ENCODE data around the gene SLCO3A1.
"Not testable (repeated sequence)": the region's sequence is repeated elsewhere in the genome, so short reads cannot be mapped to it uniquely, and the experiment has no call there.

The SLCO3A1 gene

DNA sequence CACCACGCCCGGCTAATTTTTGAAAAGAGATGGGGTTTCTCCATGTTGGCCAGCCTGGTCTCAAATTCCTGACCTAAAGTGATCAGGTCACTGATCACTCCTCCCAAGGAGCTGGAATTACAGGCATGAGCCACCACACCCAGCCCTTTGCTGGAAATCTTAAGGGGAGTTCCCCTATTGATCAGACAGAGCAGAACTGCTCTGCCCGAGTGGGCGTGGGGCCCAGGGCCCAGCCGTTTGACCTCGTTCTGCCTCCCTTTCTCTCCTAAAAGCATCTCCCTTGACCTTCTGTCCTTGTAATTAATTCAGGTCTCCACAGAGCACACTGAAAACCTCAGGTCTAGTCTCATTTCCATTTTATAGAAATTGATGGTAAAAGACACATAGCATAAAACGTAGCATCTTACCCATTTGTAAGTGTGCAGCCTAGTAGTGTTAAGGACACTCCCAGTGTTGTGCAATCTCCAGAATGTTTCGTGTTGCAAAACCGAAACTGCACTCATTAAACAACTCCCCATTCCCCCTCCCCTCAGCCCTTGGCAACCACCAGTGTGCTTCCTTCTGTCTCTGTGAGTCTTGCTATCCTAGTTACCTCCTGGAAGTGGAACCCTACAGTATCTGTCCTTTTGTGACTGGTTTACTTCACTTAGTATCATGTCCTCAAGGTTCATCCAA is 89.3 kb downstream of the SLCO3A1 start:
- no peak for DNase-seq

DNA sequence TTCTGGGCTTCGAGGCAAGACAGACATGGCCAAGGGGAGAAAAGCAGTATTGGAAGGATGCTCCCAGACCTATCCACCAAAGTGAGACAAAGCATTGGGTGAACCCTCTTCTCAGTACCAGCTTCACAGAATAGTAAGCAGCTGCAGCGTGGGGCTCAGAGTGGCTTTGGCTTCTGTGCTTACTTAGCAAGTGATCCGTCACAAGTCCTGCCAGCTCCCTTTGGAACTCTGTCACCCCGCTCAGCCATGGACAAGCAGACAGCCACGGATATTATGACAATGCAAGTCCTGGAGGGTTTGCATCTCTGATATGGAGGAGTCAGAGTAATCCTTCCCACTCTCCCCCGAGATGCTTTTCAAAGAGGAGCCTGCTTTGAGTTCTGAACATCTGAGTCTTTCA is 90.8 kb downstream of the SLCO3A1 start:
- DNase-seq: no peak

DNA sequence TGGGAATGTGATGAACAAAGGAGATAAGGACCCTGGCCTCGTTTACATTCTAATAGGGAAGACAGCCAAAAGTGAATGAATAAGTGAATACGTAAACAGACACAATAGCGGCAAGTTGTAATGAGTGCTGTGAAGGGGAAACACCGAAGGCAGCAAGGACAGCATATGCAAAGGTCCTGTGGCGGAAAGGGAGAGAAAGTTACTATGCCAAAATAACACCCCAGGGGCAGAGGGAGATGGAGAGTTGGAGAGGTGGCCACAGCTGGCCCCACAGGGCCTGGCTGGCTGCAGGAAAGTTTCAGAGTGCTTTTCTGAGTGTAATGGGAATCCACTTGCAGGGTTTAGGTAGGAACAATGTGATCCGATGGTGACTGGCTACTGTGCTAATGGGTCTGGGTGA is 91.9 kb downstream of the SLCO3A1 start:
- DNase-seq: no peak

DNA sequence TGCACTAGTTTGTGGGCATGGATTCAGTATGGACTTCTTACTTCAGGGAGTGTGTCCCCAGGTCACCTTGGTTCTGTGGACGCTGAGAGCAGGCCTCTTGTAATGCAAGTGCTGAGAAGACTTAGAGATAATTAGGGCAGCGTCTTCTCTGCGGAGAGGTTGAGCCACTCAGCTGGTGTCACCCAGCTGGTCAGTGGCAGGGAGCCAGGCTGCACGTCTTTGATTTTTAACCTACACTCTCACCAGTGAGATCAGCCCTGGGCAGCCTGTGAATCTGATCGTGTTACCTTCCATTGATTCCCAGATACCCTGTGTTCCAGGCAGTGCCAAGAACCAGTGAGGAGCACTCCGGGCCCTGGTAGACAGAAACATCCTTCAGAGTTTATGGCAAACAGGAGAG is 92.6 kb downstream of the SLCO3A1 start:
- DNase-seq: no peak

DNA sequence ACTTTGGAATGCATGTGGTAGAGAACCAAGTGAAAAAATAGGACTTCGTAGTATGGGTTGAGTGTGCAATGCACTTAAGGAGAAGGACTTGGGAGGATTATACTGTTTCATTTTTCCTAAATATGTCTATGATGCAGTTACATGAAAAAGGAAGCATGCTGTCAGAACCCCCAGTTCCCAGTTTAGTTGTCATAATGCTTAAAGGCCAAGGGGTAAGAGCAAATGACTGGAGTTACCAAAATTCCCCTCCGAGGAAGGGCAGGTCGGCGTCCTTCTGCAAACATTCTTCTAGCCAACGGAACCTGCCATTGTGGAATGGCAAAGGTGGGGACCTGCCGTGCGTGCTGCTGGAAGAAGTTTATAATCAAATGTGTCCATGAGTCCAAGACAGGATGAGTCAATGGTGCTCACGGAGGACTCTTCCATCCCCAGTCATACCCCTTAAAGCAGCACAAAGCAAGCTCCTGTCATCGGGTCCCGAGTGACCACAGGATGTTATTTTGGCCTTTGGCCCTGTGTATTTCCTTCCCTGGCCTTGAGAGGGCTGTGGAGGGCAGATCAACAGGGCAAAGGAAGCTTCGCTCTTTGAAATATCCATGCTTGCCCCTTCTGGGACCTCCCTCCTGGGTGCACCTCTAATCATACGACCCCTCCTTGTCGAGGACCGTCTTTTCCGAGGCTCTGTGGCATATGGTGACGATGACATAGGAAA is 93.2 kb downstream of the SLCO3A1 start:
- DNase-seq: no peak

DNA sequence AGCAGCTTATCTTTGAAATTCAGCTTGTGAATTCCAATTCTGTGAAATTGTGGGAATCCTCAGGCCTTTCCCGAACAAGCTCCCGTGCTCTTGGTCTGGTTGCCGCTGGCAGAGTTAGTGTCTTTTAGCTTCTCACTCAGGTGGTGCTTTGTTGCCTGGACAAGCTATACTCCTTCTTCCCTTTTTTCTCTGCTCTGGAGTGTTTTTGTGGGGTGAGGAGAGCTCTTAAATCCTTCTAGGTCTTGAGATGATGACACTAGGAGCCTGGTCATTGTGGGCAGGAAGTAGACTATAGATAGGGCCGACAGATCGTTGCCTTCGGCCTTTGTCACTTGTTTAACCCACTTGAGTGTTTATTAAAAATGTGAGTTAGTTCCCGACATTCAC is 93.8 kb downstream of the SLCO3A1 start:
- no peak for DNase-seq

DNA sequence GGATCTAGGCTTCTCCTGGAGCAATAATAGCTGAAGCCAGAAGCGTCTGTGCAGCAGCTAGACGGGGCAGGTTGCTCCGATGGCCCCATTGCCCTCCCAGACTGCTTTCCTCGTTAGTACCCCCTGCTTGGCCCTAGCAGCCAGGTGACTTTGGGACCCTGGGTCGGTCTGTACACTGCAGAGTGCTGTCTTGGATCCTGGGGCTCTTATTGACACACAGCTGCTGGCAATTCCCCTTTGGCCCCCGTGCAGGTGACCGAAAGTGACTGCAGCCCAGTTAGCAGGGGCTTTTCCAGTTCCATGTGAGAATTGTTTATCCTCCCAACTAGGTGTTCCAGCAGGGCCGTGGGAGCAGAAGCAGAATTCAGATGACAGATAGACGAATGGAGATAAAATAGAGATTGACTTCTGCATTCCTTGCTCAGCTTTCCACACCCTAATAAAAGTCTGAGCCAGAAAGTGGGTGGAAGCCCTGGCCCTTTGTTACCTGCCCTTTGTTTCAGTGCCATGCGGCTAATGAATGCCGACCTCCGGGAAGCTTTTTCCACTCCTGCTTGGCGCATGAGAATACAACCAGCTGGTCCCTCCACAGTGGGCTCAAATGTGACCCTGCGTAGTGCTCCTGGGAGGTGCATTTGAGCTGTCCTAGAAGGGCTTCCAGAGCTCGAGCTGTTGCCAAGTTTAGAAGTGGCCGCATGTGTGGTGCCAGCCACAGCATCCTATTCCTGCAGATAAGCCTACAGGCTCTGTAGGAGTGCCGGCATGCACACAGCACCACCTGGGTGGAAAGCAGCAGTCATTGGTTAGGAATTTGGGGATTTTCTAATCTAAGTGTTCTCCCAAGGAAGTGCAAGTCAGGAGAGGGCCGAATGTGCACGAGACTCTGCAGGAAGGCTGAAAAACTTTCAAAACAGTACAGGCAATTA is 94.4 kb downstream of the SLCO3A1 start:
- DNase-seq: no peak

DNA sequence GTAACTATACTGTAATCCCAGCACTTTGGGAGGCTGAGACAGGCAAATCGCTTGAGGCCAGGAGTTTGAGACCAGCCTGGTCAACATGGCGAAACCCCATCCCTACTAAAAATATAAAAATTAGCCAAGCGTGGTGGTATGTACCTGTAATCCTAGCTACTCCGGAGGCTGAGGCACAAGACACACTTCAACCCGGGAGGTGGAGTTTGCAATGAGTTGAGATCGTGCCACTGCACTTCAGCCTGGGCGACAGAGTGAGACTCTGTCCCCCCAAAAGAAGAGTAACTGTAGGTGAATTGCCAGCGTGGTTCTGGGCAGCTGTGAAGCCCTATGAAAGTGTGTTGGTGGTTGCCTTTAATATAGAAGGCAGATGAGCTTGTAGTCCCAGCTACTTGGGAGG is 95.9 kb downstream of the SLCO3A1 start:
- no peak for DNase-seq

DNA sequence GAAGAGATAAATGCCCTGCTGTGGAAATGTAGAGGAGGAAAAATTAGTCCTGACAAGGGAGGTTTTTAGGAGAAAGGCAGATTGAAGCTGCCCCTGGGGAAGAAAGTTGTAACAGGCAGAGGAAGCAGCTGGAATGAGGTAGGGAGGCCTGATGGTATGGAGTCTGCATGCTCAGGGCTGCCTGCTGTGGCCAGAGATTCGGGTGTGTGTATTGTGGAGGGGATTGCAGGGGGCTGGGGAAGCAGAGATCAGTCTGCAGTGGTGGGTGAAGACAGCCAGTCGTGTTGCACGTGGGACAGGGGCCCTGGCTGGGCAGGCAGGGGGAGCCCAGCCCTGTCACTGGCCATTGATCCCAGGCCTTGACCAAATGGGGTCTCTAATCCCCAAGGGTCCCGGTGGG is 96.5 kb downstream of the SLCO3A1 start:
- DNase-seq: no peak

DNA sequence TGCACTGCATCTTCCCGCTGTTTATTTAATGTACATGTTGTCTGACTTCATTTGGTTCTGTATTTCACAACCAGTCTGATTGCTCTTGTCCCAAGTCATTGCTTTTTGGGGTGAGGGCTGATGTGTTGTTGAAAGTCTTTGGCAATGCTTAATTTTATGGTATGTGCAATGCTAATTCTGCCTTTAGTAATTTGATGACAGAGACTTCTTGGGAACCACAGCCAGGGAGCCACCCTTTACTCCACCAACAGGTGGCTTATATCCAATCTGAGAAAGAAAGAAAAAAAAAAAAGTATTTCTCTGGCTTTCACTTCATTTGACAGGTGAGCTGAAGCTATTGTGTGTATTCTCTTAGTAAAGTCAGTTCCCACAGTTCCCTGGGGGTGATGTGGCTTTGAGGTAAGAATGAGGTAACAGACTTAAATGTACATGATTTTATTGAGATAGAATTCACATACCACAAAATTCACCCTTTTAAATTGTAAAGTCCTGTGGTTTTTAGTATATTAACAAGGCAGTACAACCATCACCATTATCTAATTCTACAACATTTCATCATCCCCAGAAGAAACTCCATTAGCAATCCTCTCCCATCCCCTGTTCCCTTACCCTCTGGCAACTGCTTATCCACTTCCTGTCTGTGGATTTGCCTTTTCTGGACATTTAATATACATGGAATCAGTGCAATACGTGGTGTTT is 97.3 kb downstream of the SLCO3A1 start:
- DNase-seq: no peak

DNA sequence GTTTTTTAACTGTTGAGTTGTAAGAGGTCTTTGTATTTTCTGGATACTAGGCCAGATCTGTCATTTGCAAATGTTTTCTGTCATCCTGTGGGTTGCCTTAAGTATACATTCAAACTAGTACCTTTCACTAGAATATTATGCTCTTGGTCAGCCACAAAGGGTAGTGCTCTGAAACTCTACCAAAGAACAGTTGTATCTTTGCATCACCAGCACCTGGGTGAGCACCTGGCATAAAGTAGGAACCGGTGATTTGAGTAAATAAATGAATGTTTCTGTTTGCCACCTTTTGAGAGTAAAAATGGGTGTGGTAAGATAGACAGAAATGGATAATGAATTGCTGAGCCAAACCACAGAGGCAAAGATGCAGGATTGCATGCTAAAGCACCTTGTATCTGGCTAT is 98.7 kb downstream of the SLCO3A1 start:
- DNase-seq: no peak

DNA sequence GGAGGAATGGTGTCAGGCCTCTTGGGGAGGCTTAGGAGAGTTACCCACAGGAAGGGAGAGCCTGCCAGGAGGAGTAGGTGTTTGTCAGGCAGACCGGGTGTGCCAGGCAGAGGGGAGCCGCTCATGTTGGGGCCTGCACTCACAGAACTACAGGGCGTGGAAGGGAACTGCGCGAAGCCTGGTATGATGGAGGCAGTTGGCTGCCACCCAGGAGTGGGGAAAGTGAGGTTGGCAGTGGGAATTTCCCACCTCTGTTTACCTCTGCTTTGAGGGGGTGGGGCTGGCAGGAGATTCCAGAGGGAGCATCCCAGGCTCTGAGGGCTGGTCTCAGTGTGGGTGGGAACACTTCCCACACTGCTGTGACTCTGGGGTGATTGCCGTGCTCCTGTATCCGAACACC is 99.9 kb downstream of the SLCO3A1 start:
- no peak for DNase-seq

DNA sequence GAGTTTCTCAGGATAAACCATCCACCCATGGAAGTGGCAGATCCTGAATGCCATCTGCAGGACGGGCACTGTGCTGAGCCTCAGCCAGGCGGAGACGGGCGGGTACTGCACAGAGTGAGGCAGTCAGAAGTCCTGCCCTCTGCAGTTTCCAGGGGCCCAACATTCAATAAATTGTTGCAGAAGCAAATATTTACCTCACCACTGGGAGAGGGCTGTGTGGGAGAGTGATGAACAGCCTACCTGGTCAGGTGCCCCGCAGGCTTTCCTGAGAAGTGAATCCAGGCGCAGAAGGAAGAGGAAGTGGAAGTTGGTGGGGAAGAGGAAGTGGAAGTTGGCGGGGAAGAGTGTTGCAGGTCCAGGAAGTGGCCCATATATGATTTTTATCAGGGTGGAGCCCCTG is 100.8 kb downstream of the SLCO3A1 start:
- no peak for DNase-seq

DNA sequence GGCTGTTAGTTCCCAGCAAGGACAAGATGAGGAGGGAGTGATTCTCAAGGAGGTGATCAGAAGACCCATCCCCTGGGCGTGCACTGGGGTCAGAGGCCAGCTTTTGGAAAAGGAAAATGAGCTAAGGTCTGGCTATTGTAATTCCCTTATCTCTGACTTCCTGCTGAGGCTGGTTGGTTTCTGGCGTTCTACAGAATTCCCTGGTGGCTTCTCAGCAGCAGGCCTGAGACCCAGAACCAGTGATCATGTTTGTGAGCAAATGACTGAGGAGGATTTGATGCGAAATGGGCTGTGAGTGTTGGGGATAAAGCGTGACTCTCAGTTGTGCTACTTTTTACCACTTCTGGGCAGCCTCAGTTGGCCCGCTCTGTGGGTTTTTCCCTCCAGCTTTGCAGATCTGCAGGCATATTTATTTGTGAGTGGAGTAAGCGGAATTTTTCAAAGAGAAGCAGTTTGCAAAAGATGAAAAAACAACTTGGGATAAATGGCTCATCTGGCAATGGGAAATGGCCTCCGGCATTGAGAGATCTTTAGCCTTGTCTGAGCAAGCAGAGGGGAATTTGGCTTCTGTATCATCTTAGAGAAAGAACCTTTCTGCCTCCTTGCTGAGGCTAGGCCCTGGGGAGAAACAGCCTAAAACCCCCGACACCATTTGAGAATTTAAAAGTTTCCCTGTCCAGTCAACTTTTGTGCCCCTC is 102.7 kb downstream of the SLCO3A1 start:
- DNase-seq: no peak

DNA sequence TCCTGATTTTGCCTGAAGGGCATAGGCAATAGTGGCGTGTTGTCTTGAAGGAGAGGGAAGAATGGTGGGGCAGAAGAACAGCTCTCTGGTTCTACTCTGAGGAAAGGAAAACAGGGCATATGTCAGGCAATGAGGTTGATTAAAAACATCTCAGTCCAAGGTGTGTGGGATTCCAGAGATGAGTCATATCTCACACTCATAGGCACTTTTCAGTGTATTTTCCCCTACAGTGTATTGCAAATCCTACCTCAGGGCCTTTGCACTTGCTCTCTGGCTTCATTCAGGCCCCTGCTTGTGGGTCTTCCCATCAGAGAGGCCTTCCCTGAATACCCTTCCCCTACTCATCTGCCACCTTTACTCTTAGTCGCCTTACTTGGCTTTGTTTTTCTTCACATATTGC is 107.8 kb downstream of the SLCO3A1 start:
- DNase-seq: no peak

DNA sequence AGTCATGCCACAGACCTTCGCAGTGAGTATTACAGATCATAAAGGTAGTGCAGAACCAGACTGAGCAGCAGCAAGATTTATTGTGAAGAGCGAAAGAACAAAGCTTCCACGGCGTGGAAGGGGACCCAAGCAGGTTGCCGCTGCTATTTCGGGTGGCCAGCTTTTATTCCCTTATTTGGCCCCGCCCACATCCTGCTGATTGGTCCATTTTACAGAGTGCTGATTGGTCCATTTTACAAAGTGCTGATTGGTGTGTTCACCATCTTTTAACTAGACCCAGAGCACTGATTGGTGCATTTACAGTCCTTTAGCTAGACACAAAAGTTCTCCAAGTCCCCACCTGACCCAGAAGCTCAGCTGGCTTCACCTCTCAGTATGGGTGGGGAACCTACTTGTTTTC is 110.2 kb downstream of the SLCO3A1 start:
- DNase-seq: not testable (repeated sequence)

DNA sequence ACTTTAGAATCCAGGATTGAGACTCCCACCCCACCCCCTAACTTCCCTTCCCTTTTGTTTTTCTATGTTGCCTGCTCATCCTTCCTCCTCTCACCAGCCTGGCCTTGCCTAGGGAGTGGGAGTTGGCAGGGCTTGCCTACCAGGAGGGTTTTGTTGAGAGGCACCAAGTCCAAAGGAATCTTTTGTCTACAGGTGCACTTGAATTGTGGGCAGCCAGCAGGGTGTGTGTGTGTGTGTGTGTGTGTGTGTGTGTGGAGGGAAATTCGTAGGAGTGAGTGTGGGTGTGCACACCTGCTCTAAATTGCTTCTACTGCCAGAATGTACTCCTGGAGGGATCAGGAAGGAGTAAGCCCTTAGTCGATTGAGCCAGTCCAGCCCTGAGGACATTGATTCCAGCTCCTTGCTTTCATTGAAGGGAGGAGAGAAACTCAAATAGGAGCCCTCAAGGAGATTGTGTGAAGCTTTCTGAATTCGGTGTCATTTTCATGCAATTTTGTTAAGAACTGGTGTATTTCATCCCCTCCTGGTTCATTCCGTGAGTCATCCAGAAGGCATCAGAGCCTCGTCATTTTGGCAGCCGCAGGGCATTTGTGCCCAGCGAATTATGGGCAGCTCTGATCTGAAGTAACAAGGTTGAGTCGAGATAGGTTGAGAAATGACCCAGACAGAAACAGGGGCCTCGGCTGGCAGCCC is 112.1 kb downstream of the SLCO3A1 start:
- no peak for DNase-seq

DNA sequence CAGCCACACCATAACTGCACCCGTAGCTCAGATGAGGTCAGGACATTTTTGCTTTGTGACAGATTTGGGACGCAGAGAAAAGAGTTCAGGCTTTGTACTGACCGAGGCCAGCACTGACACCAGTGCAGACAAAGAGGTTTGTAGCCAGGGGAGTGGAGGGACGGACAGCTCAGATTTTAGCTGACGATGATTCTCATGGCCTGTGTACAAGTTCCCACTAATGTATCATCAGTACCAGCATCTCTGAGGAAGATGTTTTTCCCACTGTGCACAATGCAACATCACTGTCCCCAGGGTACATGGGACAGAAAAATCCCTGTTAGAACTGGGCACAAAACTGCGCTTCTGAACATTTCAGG is 112.7 kb downstream of the SLCO3A1 start:
- DNase-seq: no peak

DNA sequence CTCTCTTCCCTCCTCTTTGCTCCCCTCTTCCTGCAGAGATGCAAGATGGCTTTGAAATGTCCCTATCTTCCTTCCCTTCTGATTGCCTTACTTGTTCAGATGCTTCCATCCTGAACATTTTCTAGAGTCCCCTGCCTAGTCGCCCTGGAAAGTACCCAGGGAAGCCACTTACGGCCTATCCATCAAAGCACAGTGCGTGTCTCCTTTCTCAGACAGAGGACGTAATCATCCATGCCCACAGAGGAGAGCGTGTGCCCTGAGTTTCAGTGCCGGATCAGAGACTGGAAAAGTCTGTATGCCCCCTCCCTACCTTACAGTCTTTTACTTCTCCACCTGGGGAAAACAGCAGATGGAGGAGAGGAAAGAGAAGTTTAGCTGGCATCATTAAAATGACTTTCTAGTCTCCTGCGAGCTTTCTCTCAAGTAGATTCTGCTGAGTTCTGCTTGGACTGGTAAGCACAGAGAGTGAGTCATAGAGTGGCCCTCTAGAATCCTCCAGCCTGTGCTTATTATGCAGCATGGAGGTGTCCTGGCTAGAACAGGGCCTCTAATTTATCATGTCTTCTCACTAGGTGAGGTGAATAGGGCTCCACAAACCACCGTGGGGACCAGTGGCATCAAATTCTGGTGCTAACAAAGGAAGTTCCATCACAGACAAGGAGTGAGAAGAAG is 114.6 kb downstream of the SLCO3A1 start:
- DNase-seq: no peak

DNA sequence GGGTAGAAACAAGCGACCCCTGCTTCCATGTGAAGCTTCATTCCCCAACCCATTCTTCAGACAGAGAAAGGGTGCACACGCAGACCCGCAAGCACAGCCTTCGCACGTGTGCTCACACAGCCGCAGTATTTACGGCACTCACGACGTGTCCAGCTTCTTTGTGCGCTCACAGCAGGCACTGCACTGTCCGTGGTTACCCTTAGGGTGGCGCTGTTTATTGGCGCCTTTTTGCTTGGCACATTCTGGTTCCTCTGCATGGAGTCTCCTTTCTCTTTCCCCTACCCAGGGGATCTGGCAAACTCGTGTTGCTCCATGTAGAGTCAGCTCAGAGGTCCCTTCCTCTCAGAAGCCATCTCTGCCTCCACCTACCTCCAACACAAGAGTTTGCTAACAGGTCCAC is 115.1 kb downstream of the SLCO3A1 start:
- no peak for DNase-seq

DNA sequence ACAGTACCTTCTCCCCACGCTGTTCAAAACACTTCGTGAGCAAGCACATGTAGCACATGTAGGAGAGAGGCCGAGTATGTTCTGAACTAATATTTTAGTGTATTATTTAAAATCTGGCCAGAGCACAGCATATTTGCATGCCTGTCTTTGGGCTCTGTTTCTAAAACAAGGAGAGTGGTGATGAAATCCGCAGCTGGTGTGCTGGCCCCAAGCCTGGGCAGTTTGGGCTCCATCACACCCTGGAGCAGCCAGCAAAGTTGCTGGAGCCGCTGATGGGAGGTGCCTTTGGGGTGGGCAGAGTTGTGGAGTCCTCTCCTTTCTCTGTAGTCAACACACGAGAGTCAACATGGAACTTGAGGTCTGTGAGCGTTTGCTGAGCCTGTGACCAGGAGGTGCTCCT is 116.6 kb downstream of the SLCO3A1 start:
- DNase-seq: no peak
